Tibial artery (tissue), 4 donors: ENCODE data around the gene HDAC6.
"Not testable (repeated sequence)": the region's sequence is repeated elsewhere in the genome, so short reads cannot be mapped to it uniquely, and the experiment has no call there.

ENCODE experiments used
- DNase-seq, 2 donors: peaks; one replicate each; pipeline ENCODE4 v3.0.0-alpha.2; 2019
- H3K27ac ChIP-seq, 2 donors: fragments of 200-600 bp; sonication (generic) in 1 of 2; 1 replicate in 1 of 2; 2 replicates in 1 of 2; pipeline ENCODE4 v1.5.1; 2018 to 2019; ENCODE audit warnings: mild to moderate bottlenecking in 1 of 2
- H3K27me3 ChIP-seq, 2 donors: fragments of 200-600 bp; sonication (generic) in 1 of 2; one replicate each; pipeline versions ENCODE4 v1.5.1 to v1.6.0; 2016 to 2019
- H3K36me3 ChIP-seq, 3 donors: fragments of 200-600 bp; sonication (generic) in 2 of 3; one replicate each; pipeline ENCODE4 v1.5.1; 2016 to 2019; ENCODE audit warnings: mild to moderate bottlenecking in 2 of 3
- H3K4me1 ChIP-seq, 4 donors: fragments of 200-600 bp; sonication (generic) in 2 of 4; 1 replicate in 3 of 4; 2 replicates in 1 of 4; pipeline ENCODE4 v1.5.1; 2016 to 2019
- H3K4me3 ChIP-seq, 2 donors: fragments of 200-600 bp; sonication (generic) in 1 of 2; 1 replicate in 1 of 2; 2 replicates in 1 of 2; pipeline ENCODE4 v1.5.1; 2018 to 2019; ENCODE audit warnings: mild to moderate bottlenecking in 2 of 2
- H3K9me3 ChIP-seq, 3 donors: fragments of 200-600 bp; sonication (generic) in 1 of 3; one replicate each; pipeline ENCODE4 v1.5.1; 2016 to 2019
- CTCF ChIP-seq, 2 experiments: fragments of 200-600 bp in 1 of 2; fragments of 450-650 bp in 1 of 2; IDR thresholded peaks; one replicate each; pipeline ENCODE4 v1.5.1; 2017 to 2019; ENCODE audit warnings: antibody characterized with exemption in 2 of 2, mild to moderate bottlenecking in 1 of 2, moderate library complexity in 1 of 2
- intact Hi-C: fragments of 100-400 bp; cut with DNase I; formaldehyde crosslinking; loops from one replicate; pipeline ENCODE4 v1.15.0; 2023; ENCODE audit warnings: low total_unique reads

HDAC6 gene

GRCh38 chrX:48818098-48818497, 16.2 kb downstream of the HDAC6 start:
- Histone ChIP-seq H3K36me3 (peaks cover 17 to 79% (median 62%) of the 10 kb centered on the region in 3 donors), H3K4me1 (no peaks in the 10 kb centered on the region), H3K9me3 (no peaks in the 10 kb centered on the region), H3K27ac (no peak overlapping the region), H3K4me3 (no peak overlapping the region), H3K27me3 (no peaks in the 10 kb centered on the region)
- intact Hi-C loops: no loop called here
- DNase-seq: no peak
- TF ChIP-seq CTCF (IDR thresholded peaks at IDR 0.05): no peak

- Histone ChIP-seq H3K9me3 (no peaks in the 10 kb centered on the region), H3K4me1 (no peaks in the 10 kb centered on the region), H3K27me3 (no peaks in the 10 kb centered on the region), H3K4me3 (no peak overlapping the region), H3K36me3 (peaks cover 17 to 86% (median 66%) of the 10 kb centered on the region in 3 donors), H3K27ac (no peak overlapping the region)
- no peak for DNase-seq
- intact Hi-C loops: no loop called here
- no peak for TF ChIP-seq CTCF (IDR thresholded peaks at IDR 0.05)
These were observed 17.0 kb downstream of the HDAC6 start for GRCh38 chrX:48818866-48819265.

GRCh38 chrX:48819394-48819793, 17.5 kb downstream of the HDAC6 start:
- H3K4me1 ChIP-seq, H3K4me3 ChIP-seq, H3K9me3 ChIP-seq, DNase-seq, intact Hi-C loops, H3K27ac ChIP-seq, H3K27me3 ChIP-seq: not testable (repeated sequence)
- peaks cover 14 to 88% (median 67%) of the 10 kb centered on the region in 3 donors for H3K36me3 ChIP-seq

- Histone ChIP-seq H3K27ac (no peak overlapping the region), H3K4me1 (no peaks in the 10 kb centered on the region), H3K36me3 (peaks cover 5 to 83% (median 50%) of the 10 kb centered on the region in 3 donors), H3K4me3 (no peak overlapping the region), H3K27me3 (no peaks in the 10 kb centered on the region), H3K9me3 (peaks cover 0 to 15% (median 2%) of the 10 kb centered on the region in 3 donors)
- intact Hi-C loops: loop anchor here (1.0 kb wide), 1 partner anchor 42 kb away; no protein-coding TSS in a partner anchor
- TF ChIP-seq CTCF (IDR thresholded peaks at IDR 0.05): no peak
- DNase-seq: no peak
These were observed 21.2 kb downstream of the HDAC6 start for GRCh38 chrX:48823053-48823452.

GRCh38 chrX:48824066-48824465, 22.2 kb downstream of the HDAC6 start:
- Histone ChIP-seq H3K36me3 (peaks cover 0 to 76% (median 44%) of the 10 kb centered on the region in 3 donors), H3K4me1 (no peaks in the 10 kb centered on the region), H3K27me3 (no peaks in the 10 kb centered on the region), H3K9me3 (peaks cover 0 to 15% (median 4%) of the 10 kb centered on the region in 3 donors), H3K4me3 (no peak overlapping the region), H3K27ac (no peak overlapping the region)
- intact Hi-C loops: no loop called here
- no peak for TF ChIP-seq CTCF (IDR thresholded peaks at IDR 0.05)
- DNase-seq: no peak

- Histone ChIP-seq H3K9me3 (peaks cover 0 to 15% (median 4%) of the 10 kb centered on the region in 3 donors), H3K4me1 (no peaks in the 10 kb centered on the region), H3K4me3 (no peak within 1 kb of the TSS), H3K27ac (no peak within 1 kb of the TSS), H3K27me3 (peaks cover 0 to 2% of the 10 kb centered on the region in 2 donors), H3K36me3 (peaks cover 0 to 58% (median 33%) of the 10 kb centered on the region in 3 donors)
- intact Hi-C loops: no loop called here
- DNase-seq: no peak
- TF ChIP-seq CTCF (IDR thresholded peaks at IDR 0.05): no peak
These were observed 24.4 kb downstream of the HDAC6 start, which contains the start of gene ERAS for GRCh38 chrX:48826135-48826875. TSS of gene ERAS (plus strand) at chrX:48826513. CDS start at chrX:48829124, 2,611 bp downstream.
